Pons (tissue), 1 donor: ENCODE measurements around the gene DPH3.

ENCODE experiments used
- DNase-seq: peaks from one replicate; pipeline ENCODE4 v3.0.0-alpha.2; 2016; ENCODE audit warnings: low spot score

Gene DPH3

GRCh38 chr3:16233806-16234205 lies 30.9 kb downstream of the DPH3 start:
- no peak for DNase-seq

GRCh38 chr3:16231983-16232382 lies 32.8 kb downstream of the DPH3 start:
- no peak for DNase-seq

- DNase-seq: no peak
These were observed 35.1 kb downstream of the DPH3 start for GRCh38 chr3:16229681-16230080.

GRCh38 chr3:16227566-16227965 lies 37.2 kb downstream of the DPH3 start:
- peak; percentile 76 for DNase-seq

GRCh38 chr3:16224325-16224724 lies 40.4 kb downstream of the DPH3 start:
- no peak for DNase-seq

GRCh38 chr3:16222547-16222946 lies 42.2 kb downstream of the DPH3 start:
- DNase-seq: no peak

- DNase-seq: no peak
These were observed 42.8 kb downstream of the DPH3 start for GRCh38 chr3:16221990-16222389.

GRCh38 chr3:16219777-16220176 lies 45.0 kb downstream of the DPH3 start:
- DNase-seq: no peak

GRCh38 chr3:16216373-16216935 lies 48.3 kb downstream of the DPH3 start:
- no peak for DNase-seq

GRCh38 chr3:16214366-16214765 lies 50.4 kb downstream of the DPH3 start:
- DNase-seq: no peak

- DNase-seq: no peak
These were observed 53.4 kb downstream of the DPH3 start for GRCh38 chr3:16211176-16211904.
